ENCODE measurements around the gene USP13. TPM values are rescaled to one million over a fixed set of nuclear protein-coding genes. Genes with fewer than 3 reads are reported as not detected.

The USP13 gene
- polyA plus RNA-seq, 3 donors, result 0.31 to 1.6 (median 1.2) TPM

DNA sequence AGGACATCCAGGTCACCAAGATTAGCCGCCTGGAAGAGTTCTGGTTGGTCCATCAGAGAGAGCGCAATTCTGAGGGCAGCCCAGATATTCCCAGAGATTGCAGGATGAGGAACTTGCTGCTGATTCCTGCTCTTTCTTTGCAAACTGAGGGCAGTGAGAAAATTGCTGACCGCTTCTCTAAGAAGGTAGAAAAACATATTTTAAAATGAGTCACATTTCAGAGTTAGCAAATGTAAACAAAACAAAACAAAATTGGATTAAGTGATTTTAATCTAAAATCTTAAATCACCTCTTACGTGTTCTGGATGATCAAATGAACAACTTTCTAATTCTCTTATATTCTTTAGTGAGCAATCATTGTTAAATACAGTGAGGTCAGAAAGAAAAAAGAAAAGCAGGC, 149.0 kb downstream of the USP13 start:
- Histone ChIP-seq H4K20me1 (ENCODE audit: insufficient read depth, low read length) (no peaks in the 10 kb centered on the region), H3K4me1 (ENCODE audit: control insufficient read depth in 1 of 2, insufficient read depth in 2 of 2, low read length in 2 of 2) (no peaks in the 10 kb centered on the region), H3K4me3 (replicated peaks in 1 of 3; ENCODE audit: low read depth in 2 of 3, low read length in 3 of 3) (no peak overlapping the region), H3K9ac (ENCODE audit: insufficient read depth, low read length, poor library complexity, severe bottlenecking) (no peak overlapping the region), H2AFZ (ENCODE audit: insufficient read depth, low read depth, low read length, poor library complexity, severe bottlenecking) (no peak overlapping the region), H3K27me3 (ENCODE audit: control insufficient read depth in 2 of 2, insufficient read depth in 2 of 2, low read length in 2 of 2) (no peaks in the 10 kb centered on the region), H3K79me2 (ENCODE audit: insufficient read depth, low read length) (no peaks in the 10 kb centered on the region), H3K9me3 (replicated peaks in 1 of 2; ENCODE audit: control insufficient read depth in 1 of 2, insufficient read depth in 1 of 2, low read length in 2 of 2) (no peaks in the 10 kb centered on the region), H3K36me3 (replicated peaks in 1 of 2; ENCODE audit: control insufficient read depth in 1 of 2, insufficient read depth in 2 of 2, low read length in 2 of 2) (no peaks in the 10 kb centered on the region), H3K27ac (ENCODE audit: low read depth in 1 of 2, low read length in 2 of 2) (no peak overlapping the region), H3K4me2 (replicated peaks; ENCODE audit: extremely low read depth, low read length, poor library complexity, severe bottlenecking) (no peak overlapping the region)
- intact Hi-C loops (cut with micrococcal nuclease), result no loop called here
- Mint-ChIP-seq H3K4me3 (no peak overlapping the region), H3K4me1 (no peaks in the 10 kb centered on the region), H3K27me3 (ENCODE audit: low read depth in 3 of 3) (peaks cover 0 to 8% (median 7%) of the 10 kb centered on the region in 3 donors), H3K36me3 (no peaks in the 10 kb centered on the region), H3K27ac (no peak overlapping the region), H3K9me3 (no peaks in the 10 kb centered on the region)
- 100% methylated on average over 2 of the region's 4 CpGs for WGBS (ENCODE audit: insufficient coverage)
- TF ChIP-seq, protein P1, sequence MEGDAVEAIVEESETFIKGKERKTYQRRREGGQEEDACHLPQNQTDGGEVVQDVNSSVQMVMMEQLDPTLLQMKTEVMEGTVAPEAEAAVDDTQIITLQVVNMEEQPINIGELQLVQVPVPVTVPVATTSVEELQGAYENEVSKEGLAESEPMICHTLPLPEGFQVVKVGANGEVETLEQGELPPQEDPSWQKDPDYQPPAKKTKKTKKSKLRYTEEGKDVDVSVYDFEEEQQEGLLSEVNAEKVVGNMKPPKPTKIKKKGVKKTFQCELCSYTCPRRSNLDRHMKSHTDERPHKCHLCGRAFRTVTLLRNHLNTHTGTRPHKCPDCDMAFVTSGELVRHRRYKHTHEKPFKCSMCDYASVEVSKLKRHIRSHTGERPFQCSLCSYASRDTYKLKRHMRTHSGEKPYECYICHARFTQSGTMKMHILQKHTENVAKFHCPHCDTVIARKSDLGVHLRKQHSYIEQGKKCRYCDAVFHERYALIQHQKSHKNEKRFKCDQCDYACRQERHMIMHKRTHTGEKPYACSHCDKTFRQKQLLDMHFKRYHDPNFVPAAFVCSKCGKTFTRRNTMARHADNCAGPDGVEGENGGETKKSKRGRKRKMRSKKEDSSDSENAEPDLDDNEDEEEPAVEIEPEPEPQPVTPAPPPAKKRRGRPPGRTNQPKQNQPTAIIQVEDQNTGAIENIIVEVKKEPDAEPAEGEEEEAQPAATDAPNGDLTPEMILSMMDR (IDR thresholded peaks at IDR 0.05), result no peak
- DNase-seq, result no peak

DNA sequence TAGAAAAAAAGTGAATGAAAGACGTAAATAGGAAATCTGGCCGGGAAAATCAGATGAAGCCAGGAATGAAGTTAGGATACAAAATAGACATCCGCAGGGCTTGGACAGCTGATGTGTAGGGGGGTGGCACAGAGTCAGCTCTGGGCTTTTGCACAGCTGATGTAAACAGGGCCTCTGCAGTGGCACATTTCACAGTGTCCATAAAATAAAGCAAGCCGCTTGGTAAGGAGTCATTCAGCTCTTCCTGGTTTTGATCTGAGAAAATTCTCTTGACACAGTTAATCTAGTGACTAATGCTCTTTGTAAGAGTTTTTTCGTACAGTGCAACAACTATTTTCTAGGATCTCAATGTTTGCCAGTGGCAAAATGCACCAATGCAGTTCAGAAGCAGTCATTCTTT, 153.3 kb downstream of the USP13 start:
- no peak overlapping the region for H2AFZ ChIP-seq (ENCODE audit: insufficient read depth, low read depth, low read length, poor library complexity, severe bottlenecking)
- H3K4me1 ChIP-seq (ENCODE audit: control insufficient read depth in 1 of 2, insufficient read depth in 2 of 2, low read length in 2 of 2), result no peaks in the 10 kb centered on the region
- H3K27me3 ChIP-seq (ENCODE audit: control insufficient read depth in 2 of 2, insufficient read depth in 2 of 2, low read length in 2 of 2), result no peaks in the 10 kb centered on the region
- H3K79me2 ChIP-seq (ENCODE audit: insufficient read depth, low read length), result no peaks in the 10 kb centered on the region
- no peaks in the 10 kb centered on the region for H4K20me1 ChIP-seq (ENCODE audit: insufficient read depth, low read length)
- no peak overlapping the region for H3K9ac ChIP-seq (ENCODE audit: insufficient read depth, low read length, poor library complexity, severe bottlenecking)
- H3K4me1 Mint-ChIP-seq, result no peaks in the 10 kb centered on the region
- H3K4me2 ChIP-seq (replicated peaks; ENCODE audit: extremely low read depth, low read length, poor library complexity, severe bottlenecking), result no peak overlapping the region
- no peak overlapping the region for H3K4me3 Mint-ChIP-seq
- no peaks in the 10 kb centered on the region for H3K36me3 Mint-ChIP-seq
- no peak overlapping the region for H3K27ac Mint-ChIP-seq
- no peaks in the 10 kb centered on the region for H3K9me3 ChIP-seq (replicated peaks in 1 of 2; ENCODE audit: control insufficient read depth in 1 of 2, insufficient read depth in 1 of 2, low read length in 2 of 2)
- TF ChIP-seq, protein P1 (IDR thresholded peaks at IDR 0.05), result no peak
- peaks cover 0 to 3% (median 0%) of the 10 kb centered on the region in 7 donors for H3K9me3 Mint-ChIP-seq
- H3K4me3 ChIP-seq (replicated peaks in 1 of 3; ENCODE audit: low read depth in 2 of 3, low read length in 3 of 3), result no peak overlapping the region
- DNase-seq, result no peak
- H3K27ac ChIP-seq (ENCODE audit: low read depth in 1 of 2, low read length in 2 of 2), result no peak overlapping the region
- H3K27me3 Mint-ChIP-seq (ENCODE audit: low read depth in 3 of 3), result peaks cover 0 to 9% (median 8%) of the 10 kb centered on the region in 3 donors
- intact Hi-C loops (cut with micrococcal nuclease), result no loop called here
- 95% methylated on average over 3 of the region's 5 CpGs for WGBS (ENCODE audit: insufficient coverage)
- H3K36me3 ChIP-seq (replicated peaks in 1 of 2; ENCODE audit: control insufficient read depth in 1 of 2, insufficient read depth in 2 of 2, low read length in 2 of 2), result no peaks in the 10 kb centered on the region
